HepG2 (cell line): ENCODE results near the gene ALCAM. TPM values are rescaled to one million over a fixed set of nuclear protein-coding genes. Genes with fewer than 3 reads are reported as not detected.

ENCODE experiments used
- CBX5 ChIP-seq: sonication (generic); formaldehyde crosslinking; IDR thresholded peaks from 2 replicates; pipeline ENCODE4 v1.4.0; 2020; ENCODE audit warnings: missing genetic modification reagents, borderline replicate concordance
- TSC22D2 ChIP-seq: sonication (generic); formaldehyde crosslinking; IDR thresholded peaks from 2 replicates; pipeline ENCODE4 v1.5.1; 2020; ENCODE audit warnings: missing genetic modification reagents, mild to moderate bottlenecking, borderline replicate concordance
- ZNF253 ChIP-seq: sonication (generic); formaldehyde crosslinking; IDR thresholded peaks from 2 replicates; pipeline ENCODE4 v1.8.0; 2022; ENCODE audit warnings: mild to moderate bottlenecking, missing genetic modification reagents, borderline replicate concordance
- ZNF83 ChIP-seq: sonication (generic); formaldehyde crosslinking; IDR thresholded peaks from 2 replicates; pipeline ENCODE4 v1.4.0; 2020; ENCODE audit warnings: missing genetic modification reagents, mild to moderate bottlenecking, borderline replicate concordance
- polyA plus RNA-seq, 8 experiments: library from polyadenylated mRNA; depleted of rRNA in 3 of 8; stranded (reverse) in 7 of 8; unstranded in 1 of 8; fragments of >200 nt; fragmentation: Illumina TruSeq in 4 of 8; extraction: Trizol in 4 of 8; gene quantifications; 2 replicates each; pipeline versions ENCODE4 v1.2.1 to v1.2.3, GENCODE V29; 2011 to 2016; ENCODE audit warnings: low read depth in 4 of 8, missing spikeins in 1 of 8, mixed read lengths in 1 of 8; ENCODE audit not compliant: insufficient read depth in 1 of 8
- total RNA-seq, 5 experiments: library from RNA; depleted of rRNA; stranded (reverse); fragments of >200 nt; fragmentation: Illumina TruSeq; extraction: Trizol; gene quantifications; 2 replicates each; pipeline ENCODE4 v1.2.3, GENCODE V29; 2016; ENCODE audit warnings: low read depth in 1 of 5
- TF ChIP-seq, protein P1 (sequence below): sonication (generic); formaldehyde crosslinking; IDR thresholded peaks from 2 replicates; pipeline ENCODE4 v1.9.0; 2021; ENCODE audit warnings: mild to moderate bottlenecking, missing genetic modification reagents
- TF ChIP-seq, protein P2 (sequence below): sonication (generic); formaldehyde crosslinking; IDR thresholded peaks from 2 replicates; pipeline ENCODE4 v1.5.1; 2020; ENCODE audit warnings: missing genetic modification reagents, mild to moderate bottlenecking, borderline replicate concordance
- TF ChIP-seq, protein P3 (sequence below): sonication (generic); formaldehyde crosslinking; IDR thresholded peaks from 2 replicates; pipeline ENCODE4 v1.5.1; 2020; ENCODE audit warnings: mild to moderate bottlenecking, missing genetic modification reagents, borderline replicate concordance
- TF ChIP-seq, protein P4 (sequence below), 2 experiments: sonication (generic) in 1 of 2; formaldehyde crosslinking in 1 of 2; IDR thresholded peaks; 2 replicates each; pipeline versions ENCODE4 v1.4.0 to v1.6.1; 2016 to 2020; ENCODE audit warnings: borderline replicate concordance in 1 of 2, low read depth in 1 of 2, mild to moderate bottlenecking in 1 of 2, missing genetic modification reagents in 1 of 2

ALCAM gene
- total and polyA plus RNA-seq, 2 of the 13 experiments (the other 11 are each of a cell fraction or from before 2014, with no cell fraction given): 26.0 to 33.1 TPM

DNA sequence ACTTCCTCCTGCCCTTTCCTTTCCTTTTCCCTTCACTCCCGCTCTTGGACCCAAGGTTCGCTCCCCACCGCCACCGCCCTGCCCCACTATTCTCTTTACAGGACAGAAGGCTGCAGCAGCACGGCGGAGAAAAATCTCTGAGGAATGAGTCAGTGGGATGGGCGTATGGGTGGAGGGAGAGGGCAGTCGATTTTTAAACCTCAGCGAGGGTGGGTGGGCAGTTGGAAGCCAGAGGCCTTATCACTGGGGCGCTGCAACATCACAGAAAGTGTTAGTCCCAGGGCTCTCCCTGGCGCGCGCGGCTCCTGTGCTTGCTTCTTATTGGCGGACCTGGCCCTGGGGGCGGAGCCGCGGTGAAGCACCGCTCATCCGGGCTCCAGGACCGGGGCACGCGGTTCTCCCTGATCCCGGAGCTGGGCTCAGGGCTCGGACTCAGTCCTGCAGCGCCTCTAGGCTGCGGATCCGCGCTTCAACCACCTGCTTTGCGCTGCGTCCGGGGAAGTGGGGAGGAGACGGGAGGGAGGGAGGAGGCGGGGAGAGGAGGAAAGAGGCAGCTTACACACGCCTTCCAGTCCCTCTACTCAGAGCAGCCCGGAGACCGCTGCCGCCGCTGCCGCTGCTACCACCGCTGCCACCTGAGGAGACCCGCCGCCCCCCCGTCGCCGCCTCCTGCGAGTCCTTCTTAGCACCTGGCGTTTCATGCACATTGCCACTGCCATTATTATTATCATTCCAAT is at the start of gene ALCAM (continued):
- peak; percentile 79; the same call in 1 of the 2 replicates for TF ChIP-seq CBX5 (CRISPR knock-in tag)
- peak; percentile 79; the same call in 1 of the 2 replicates for TF ChIP-seq TSC22D2 (CRISPR knock-in tag)
- TF ChIP-seq, protein P1, sequence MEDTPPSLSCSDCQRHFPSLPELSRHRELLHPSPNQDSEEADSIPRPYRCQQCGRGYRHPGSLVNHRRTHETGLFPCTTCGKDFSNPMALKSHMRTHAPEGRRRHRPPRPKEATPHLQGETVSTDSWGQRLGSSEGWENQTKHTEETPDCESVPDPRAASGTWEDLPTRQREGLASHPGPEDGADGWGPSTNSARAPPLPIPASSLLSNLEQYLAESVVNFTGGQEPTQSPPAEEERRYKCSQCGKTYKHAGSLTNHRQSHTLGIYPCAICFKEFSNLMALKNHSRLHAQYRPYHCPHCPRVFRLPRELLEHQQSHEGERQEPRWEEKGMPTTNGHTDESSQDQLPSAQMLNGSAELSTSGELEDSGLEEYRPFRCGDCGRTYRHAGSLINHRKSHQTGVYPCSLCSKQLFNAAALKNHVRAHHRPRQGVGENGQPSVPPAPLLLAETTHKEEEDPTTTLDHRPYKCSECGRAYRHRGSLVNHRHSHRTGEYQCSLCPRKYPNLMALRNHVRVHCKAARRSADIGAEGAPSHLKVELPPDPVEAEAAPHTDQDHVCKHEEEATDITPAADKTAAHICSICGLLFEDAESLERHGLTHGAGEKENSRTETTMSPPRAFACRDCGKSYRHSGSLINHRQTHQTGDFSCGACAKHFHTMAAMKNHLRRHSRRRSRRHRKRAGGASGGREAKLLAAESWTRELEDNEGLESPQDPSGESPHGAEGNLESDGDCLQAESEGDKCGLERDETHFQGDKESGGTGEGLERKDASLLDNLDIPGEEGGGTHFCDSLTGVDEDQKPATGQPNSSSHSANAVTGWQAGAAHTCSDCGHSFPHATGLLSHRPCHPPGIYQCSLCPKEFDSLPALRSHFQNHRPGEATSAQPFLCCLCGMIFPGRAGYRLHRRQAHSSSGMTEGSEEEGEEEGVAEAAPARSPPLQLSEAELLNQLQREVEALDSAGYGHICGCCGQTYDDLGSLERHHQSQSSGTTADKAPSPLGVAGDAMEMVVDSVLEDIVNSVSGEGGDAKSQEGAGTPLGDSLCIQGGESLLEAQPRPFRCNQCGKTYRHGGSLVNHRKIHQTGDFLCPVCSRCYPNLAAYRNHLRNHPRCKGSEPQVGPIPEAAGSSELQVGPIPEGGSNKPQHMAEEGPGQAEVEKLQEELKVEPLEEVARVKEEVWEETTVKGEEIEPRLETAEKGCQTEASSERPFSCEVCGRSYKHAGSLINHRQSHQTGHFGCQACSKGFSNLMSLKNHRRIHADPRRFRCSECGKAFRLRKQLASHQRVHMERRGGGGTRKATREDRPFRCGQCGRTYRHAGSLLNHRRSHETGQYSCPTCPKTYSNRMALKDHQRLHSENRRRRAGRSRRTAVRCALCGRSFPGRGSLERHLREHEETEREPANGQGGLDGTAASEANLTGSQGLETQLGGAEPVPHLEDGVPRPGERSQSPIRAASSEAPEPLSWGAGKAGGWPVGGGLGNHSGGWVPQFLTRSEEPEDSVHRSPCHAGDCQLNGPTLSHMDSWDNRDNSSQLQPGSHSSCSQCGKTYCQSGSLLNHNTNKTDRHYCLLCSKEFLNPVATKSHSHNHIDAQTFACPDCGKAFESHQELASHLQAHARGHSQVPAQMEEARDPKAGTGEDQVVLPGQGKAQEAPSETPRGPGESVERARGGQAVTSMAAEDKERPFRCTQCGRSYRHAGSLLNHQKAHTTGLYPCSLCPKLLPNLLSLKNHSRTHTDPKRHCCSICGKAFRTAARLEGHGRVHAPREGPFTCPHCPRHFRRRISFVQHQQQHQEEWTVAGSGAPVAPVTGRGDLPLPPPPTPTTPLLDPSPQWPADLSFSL (CRISPR knock-in tag): peak; percentile 53; the same call in 1 of the 2 replicates
- TF ChIP-seq, protein P2, sequence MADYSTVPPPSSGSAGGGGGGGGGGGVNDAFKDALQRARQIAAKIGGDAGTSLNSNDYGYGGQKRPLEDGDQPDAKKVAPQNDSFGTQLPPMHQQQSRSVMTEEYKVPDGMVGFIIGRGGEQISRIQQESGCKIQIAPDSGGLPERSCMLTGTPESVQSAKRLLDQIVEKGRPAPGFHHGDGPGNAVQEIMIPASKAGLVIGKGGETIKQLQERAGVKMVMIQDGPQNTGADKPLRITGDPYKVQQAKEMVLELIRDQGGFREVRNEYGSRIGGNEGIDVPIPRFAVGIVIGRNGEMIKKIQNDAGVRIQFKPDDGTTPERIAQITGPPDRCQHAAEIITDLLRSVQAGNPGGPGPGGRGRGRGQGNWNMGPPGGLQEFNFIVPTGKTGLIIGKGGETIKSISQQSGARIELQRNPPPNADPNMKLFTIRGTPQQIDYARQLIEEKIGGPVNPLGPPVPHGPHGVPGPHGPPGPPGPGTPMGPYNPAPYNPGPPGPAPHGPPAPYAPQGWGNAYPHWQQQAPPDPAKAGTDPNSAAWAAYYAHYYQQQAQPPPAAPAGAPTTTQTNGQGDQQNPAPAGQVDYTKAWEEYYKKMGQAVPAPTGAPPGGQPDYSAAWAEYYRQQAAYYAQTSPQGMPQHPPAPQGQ (CRISPR knock-in tag): no peak
- TF ChIP-seq, protein P3, sequence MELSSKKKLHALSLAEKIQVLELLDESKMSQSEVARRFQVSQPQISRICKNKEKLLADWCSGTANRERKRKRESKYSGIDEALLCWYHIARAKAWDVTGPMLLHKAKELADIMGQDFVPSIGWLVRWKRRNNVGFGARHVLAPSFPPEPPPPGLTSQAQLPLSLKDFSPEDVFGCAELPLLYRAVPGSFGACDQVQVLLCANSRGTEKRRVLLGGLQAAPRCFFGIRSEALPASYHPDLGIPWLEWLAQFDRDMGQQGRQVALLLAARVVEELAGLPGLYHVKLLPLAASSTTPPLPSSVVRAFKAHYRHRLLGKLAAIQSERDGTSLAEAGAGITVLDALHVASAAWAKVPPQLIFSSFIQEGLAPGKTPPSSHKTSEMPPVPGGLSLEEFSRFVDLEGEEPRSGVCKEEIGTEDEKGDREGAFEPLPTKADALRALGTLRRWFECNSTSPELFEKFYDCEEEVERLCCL (CRISPR knock-in tag): peak; percentile 21; the same call in 1 of the 2 replicates
- TF ChIP-seq, protein P4, sequence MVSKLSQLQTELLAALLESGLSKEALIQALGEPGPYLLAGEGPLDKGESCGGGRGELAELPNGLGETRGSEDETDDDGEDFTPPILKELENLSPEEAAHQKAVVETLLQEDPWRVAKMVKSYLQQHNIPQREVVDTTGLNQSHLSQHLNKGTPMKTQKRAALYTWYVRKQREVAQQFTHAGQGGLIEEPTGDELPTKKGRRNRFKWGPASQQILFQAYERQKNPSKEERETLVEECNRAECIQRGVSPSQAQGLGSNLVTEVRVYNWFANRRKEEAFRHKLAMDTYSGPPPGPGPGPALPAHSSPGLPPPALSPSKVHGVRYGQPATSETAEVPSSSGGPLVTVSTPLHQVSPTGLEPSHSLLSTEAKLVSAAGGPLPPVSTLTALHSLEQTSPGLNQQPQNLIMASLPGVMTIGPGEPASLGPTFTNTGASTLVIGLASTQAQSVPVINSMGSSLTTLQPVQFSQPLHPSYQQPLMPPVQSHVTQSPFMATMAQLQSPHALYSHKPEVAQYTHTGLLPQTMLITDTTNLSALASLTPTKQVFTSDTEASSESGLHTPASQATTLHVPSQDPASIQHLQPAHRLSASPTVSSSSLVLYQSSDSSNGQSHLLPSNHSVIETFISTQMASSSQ (IDR thresholded peaks at IDR 0.05; ENCODE audit: low read depth): no peak
- TF ChIP-seq, protein P4 (CRISPR knock-in tag; IDR thresholded peaks at IDR 0.05; ENCODE audit: borderline replicate concordance): no peak
- TF ChIP-seq ZNF253: 0 out of 2 replicates have a peak, but pooled peaks have one; percentile 21
- TF ChIP-seq ZNF83 (CRISPR knock-in tag): no peak
